Measurements from ENCODE around the gene FLNB.

FLNB gene

DNA sequence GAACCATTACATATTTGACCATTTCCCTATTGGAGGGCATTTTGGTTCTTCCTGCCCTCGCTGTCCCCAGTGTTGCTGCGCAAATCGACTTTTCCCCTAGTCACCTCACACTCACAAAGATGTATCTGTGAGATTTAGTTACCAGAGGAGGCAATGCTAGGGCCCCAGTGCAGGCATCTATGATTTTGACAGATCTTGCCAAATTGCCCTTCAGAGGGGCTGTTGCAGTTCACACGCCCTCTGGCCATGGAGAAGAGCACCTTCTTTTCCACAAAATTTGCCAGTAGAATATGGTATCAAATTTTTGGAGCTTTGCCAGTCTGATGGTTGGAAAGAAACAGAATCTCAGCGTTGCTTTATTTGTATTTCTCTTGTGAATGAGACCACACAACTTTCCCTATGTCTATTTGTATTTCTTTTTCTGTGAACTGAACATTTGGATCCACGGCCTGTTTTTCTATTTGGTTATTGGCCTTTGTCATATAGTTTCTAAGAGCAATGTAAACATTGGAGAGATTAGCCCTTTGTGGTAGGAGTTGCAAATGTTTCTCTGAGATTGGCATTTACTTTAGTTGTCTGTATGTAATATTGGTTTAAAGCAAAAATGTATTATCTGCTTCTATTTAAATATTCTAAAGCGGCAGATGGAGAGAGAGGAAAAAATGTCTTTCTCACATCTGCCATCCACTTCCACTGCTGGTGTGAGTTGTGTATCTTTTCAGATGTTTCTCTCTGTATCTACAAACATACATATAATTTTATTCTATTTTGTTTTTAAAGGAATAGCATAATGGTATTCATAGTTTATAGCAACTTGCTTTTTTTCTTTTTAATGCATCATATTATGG, 136.5 kb downstream of the FLNB start:
- no peak for TF ChIP-seq CTCF (IDR thresholded peaks at IDR 0.05; ENCODE audit: poor library complexity, severe bottlenecking)
- no peak for ATAC-seq (ENCODE audit: low read depth)
- Histone ChIP-seq H3K27me3 (ENCODE audit: insufficient read depth, poor library complexity, severe bottlenecking) (no peaks in the 10 kb centered on the region), H3K4me1 (ENCODE audit: insufficient read depth, poor library complexity, severe bottlenecking) (no peaks in the 10 kb centered on the region), H3K9me3 (ENCODE audit: severe bottlenecking) (no peaks in the 10 kb centered on the region), H3K36me3 (ENCODE audit: low read depth) (peaks cover 100% of the 10 kb centered on the region), H3K27ac (ENCODE audit: poor library complexity, severe bottlenecking) (no peak overlapping the region), H3K4me3 (ENCODE audit: severe bottlenecking) (no peak overlapping the region)
- DNase-seq (ENCODE audit: low spot score): no peak

GRCh38 chr3:58148049-58148448, 139.8 kb downstream of the FLNB start:
- no peak overlapping the region for H3K27ac ChIP-seq (ENCODE audit: poor library complexity, severe bottlenecking)
- no peak for ATAC-seq (ENCODE audit: low read depth)
- H3K36me3 ChIP-seq (ENCODE audit: low read depth): peaks cover 100% of the 10 kb centered on the region
- H3K9me3 ChIP-seq (ENCODE audit: severe bottlenecking): no peaks in the 10 kb centered on the region
- no peak for DNase-seq (ENCODE audit: low spot score)
- no peak for TF ChIP-seq CTCF (IDR thresholded peaks at IDR 0.05; ENCODE audit: poor library complexity, severe bottlenecking)
- H3K27me3 ChIP-seq (ENCODE audit: insufficient read depth, poor library complexity, severe bottlenecking): no peaks in the 10 kb centered on the region
- no peak overlapping the region for H3K4me3 ChIP-seq (ENCODE audit: severe bottlenecking)
- H3K4me1 ChIP-seq (ENCODE audit: insufficient read depth, poor library complexity, severe bottlenecking): no peaks in the 10 kb centered on the region

DNA sequence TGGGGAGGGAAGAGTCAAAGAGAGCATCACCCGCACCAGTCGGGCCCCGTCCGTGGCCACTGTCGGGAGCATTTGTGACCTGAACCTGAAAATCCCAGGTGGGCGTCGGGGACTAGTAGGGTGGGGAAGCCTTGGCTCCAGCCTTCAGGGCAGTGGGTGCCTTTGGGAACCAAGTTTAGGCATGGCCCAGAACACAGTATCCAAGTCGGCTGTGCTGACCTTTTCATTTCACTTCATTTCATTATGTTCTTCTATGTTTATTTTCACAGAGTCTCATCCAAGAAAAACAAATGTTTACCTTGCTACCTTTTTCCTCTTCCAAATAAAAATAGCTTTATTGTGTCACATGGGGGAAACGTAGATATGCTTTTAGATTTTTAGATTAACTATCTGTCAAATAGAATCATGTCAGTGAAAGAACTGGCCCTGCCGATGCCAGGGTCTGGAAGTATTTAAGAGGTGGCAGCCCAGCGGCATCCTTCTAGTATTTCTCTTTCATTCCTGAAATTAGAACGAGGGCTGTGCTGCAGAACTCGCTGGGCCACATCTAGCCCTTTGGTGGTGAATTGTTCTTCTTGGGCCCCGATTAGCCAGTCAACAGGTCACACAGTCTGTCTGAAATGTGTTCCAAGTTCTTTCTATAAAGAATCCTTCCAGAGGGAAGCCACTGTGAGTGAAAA, 142.0 kb downstream of the FLNB start:
- DNase-seq (ENCODE audit: low spot score) (no peak), ATAC-seq (ENCODE audit: low read depth) (no peak)
- H3K27ac ChIP-seq (ENCODE audit: poor library complexity, severe bottlenecking): no peak overlapping the region
- H3K4me1 ChIP-seq (ENCODE audit: insufficient read depth, poor library complexity, severe bottlenecking): no peaks in the 10 kb centered on the region
- H3K36me3 ChIP-seq (ENCODE audit: low read depth): peaks cover 100% of the 10 kb centered on the region
- H3K27me3 ChIP-seq (ENCODE audit: insufficient read depth, poor library complexity, severe bottlenecking): no peaks in the 10 kb centered on the region
- TF ChIP-seq CTCF (IDR thresholded peaks at IDR 0.05; ENCODE audit: poor library complexity, severe bottlenecking): no peak
- H3K9me3 ChIP-seq (ENCODE audit: severe bottlenecking): no peaks in the 10 kb centered on the region
- H3K4me3 ChIP-seq (ENCODE audit: severe bottlenecking): no peak overlapping the region

DNA sequence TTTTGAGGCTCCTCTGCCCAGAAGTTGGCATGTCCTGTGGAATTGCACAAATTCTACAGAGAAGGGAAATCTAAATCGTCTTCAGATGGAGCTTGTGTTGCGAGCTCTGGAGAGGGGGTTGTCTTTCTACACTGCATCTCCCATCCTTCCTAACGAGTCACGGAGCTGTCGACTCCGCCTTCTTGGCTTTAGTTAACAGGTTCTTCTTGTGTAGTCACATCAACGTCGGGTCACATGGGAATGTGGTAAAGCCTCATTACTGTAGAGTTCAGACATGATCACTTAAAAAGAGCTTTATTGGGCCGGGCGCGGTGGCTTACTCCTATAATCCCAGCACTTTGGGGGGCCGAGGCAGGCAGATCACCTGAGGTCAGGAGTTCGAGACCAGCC, 142.6 kb downstream of the FLNB start:
- Histone ChIP-seq H3K27me3 (ENCODE audit: insufficient read depth, poor library complexity, severe bottlenecking) (no peaks in the 10 kb centered on the region), H3K4me3 (ENCODE audit: severe bottlenecking) (no peak overlapping the region), H3K9me3 (ENCODE audit: severe bottlenecking) (no peaks in the 10 kb centered on the region), H3K27ac (ENCODE audit: poor library complexity, severe bottlenecking) (no peak overlapping the region), H3K4me1 (ENCODE audit: insufficient read depth, poor library complexity, severe bottlenecking) (no peaks in the 10 kb centered on the region), H3K36me3 (ENCODE audit: low read depth) (peaks cover 100% of the 10 kb centered on the region)
- no peak for ATAC-seq (ENCODE audit: low read depth)
- no peak for TF ChIP-seq CTCF (IDR thresholded peaks at IDR 0.05; ENCODE audit: poor library complexity, severe bottlenecking)
- DNase-seq (ENCODE audit: low spot score): no peak

DNA sequence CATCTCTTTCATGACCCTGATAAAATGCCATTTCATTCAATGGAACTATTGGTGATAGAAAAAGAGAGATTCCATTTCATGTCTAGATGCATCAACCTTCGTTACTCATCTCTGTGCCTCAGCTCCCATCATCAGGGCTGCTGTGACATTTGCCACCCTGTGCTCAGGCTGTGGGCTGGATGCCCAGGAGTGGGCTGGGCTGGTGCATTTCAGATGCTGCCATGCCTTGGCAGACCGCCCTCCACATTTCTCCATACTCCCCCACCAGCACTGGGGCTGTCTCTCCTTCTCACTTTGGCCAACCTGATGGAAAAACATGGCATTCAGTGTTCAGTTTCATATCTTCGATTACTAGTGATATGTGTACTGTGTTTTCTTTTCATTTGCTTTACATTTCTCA, 143.4 kb downstream of the FLNB start:
- Histone ChIP-seq H3K4me1 (ENCODE audit: insufficient read depth, poor library complexity, severe bottlenecking) (no peaks in the 10 kb centered on the region), H3K27me3 (ENCODE audit: insufficient read depth, poor library complexity, severe bottlenecking) (no peaks in the 10 kb centered on the region), H3K4me3 (ENCODE audit: severe bottlenecking) (no peak overlapping the region), H3K9me3 (ENCODE audit: severe bottlenecking) (no peaks in the 10 kb centered on the region), H3K27ac (ENCODE audit: poor library complexity, severe bottlenecking) (no peak overlapping the region), H3K36me3 (ENCODE audit: low read depth) (peaks cover 100% of the 10 kb centered on the region)
- no peak for DNase-seq (ENCODE audit: low spot score)
- no peak for ATAC-seq (ENCODE audit: low read depth)
- no peak for TF ChIP-seq CTCF (IDR thresholded peaks at IDR 0.05; ENCODE audit: poor library complexity, severe bottlenecking)
